SIG-M5 (cell line): Measurements from ENCODE around the gene ZAP70.

Experiments used
- DNase-seq: peaks from one replicate; lab custom pipeline; 2025; lab: John Stamatoyannopoulos, UW

ZAP70 gene

GRCh38 chr2:97734061-97735051 is 21.0 kb downstream of the ZAP70 start:
- DNase-seq, result no peak

GRCh38 chr2:97735161-97735561 is 21.8 kb downstream of the ZAP70 start:
- DNase-seq, result no peak

GRCh38 chr2:97736185-97736584 is 22.8 kb downstream of the ZAP70 start:
- no peak for DNase-seq

DNA sequence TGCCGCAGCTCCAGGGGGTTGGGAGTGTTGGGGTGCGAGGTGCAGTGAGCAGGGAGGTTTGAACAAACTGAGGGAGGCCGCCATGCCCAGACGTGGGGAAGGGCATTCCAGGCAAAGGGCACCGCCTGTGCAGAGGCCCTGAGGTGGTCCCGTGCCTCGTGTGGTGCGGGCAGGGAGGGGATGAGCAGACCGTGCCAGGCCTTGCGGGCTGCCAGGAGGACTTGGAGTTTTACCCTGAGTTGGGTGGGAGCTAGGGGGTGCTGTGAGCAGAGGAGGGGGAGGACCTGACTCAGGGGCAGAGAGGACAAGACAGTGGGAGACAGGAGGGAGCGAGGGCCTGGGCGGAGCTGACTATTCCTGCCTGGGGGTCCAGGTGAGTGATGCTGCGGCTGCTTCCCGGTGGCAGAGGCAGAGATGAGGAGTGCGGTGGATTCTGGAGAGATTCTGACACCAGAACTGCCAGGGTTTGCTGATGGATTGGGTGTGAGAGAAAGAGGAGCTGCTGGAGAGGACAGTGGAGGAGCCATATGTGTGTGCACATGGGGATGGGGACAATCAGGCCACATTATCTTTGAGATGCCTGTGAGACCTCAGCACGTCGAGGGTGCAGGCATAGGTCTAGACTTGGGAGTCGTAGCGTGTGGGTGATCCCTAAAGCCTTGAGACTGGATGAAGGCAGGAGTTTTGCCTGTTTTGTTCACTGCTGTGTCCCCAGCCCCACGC is 23.4 kb downstream of the ZAP70 start:
- no peak for DNase-seq

DNA sequence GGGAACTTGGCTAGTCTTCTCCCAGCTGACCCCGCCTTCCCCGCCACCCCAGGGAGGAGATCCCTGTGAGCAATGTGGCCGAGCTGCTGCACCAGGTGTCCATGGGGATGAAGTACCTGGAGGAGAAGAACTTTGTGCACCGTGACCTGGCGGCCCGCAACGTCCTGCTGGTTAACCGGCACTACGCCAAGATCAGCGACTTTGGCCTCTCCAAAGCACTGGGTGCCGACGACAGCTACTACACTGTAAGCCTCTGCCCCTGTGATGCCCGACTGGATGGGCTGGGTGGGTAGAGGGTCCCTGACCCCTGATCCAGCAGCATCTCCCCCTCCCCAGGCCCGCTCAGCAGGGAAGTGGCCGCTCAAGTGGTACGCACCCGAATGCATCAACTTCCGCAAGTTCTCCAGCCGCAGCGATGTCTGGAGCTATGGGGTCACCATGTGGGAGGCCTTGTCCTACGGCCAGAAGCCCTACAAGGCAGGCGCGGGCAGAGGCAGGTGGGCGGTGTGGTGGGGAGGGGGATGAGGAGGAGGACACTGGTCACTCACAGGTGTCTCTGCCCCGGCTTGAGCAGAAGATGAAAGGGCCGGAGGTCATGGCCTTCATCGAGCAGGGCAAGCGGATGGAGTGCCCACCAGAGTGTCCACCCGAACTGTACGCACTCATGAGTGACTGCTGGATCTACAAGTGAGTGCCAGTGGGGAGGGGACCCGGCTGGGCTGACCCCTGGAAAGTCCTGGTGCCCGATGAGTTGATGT is 24.2 kb downstream of the ZAP70 start:
- no peak for DNase-seq

GRCh38 chr2:97738179-97739019 is 25.0 kb downstream of the ZAP70 start:
- no peak for DNase-seq

DNA sequence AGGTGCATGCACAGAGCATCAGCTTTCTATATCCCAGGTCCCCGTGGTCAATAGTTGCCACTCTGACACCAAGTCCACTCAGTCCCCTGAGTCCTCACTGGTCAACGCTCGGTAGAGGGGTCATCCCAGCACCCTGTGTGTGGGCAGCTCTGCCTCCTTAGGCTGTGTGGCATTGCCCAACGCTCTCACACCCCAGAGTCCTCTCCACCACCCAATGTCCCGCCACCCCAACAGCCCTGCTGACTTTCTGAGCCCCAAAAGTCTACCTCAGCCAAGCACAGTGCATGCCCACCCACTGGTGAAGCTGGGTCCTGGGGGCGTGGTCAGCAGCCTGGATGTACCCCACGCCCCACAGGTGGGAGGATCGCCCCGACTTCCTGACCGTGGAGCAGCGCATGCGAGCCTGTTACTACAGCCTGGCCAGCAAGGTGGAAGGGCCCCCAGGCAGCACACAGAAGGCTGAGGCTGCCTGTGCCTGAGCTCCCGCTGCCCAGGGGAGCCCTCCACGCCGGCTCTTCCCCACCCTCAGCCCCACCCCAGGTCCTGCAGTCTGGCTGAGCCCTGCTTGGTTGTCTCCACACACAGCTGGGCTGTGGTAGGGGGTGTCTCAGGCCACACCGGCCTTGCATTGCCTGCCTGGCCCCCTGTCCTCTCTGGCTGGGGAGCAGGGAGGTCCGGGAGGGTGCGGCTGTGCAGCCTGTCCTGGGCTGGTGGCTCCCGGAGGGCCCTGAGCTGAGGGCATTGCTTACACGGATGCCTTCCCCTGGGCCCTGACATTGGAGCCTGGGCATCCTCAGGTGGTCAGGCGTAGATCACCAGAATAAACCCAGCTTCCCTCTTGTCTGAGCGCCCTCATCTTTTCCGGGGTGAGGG is 25.9 kb downstream of the ZAP70 start:
- no peak for DNase-seq

DNA sequence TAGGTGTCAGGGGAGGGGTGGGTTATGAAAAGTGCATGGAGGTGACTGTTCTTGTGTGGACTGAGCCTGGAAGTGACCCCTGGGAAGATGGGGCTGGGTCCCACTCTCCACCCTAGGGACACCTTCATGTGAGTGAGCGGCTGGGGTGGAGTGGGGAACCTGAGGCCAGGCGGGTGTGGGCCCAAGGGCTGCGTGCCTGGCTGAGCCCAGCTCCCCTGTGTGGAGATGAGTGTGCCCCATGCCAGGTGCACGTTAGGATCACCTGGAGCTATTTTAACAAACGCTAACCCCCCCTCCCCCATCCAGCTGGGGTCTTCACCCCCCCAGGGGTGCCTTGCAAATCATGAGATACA is 26.5 kb downstream of the ZAP70 start:
- no peak for DNase-seq

DNA sequence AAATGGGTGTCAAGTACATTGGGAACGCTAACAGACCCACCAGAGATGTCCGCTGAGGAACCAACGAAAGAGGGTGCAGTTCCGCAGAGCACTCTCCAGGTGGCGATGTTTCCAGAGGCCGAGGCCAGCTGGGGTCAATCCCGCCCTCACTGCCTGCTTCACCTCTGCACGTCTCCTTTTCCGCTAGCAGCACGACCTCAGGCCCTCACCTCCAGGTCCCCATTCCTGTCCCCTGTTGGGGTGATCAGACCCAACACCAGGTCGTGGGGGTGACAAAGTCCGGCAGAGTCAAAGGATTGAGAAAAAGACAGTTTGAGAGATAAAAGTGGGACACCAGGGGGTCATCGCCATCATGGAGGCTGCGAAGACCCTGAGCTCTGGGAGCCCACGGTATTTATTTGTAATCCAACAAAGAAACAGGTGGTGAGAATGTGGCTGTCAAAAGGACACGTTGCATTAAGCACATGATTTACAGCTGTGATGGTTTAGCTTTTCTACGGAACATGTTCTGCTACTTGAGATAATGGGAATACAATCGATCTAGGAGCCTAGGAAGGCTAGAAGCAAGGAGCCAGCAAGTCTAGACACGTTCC is 27.3 kb downstream of the ZAP70 start:
- DNase-seq, result no peak

- DNase-seq, result no peak
These were observed 27.9 kb downstream of the ZAP70 start for GRCh38 chr2:97741251-97741650.

- DNase-seq, result no peak
These were observed 28.3 kb downstream of the ZAP70 start for GRCh38 chr2:97741686-97742085.

GRCh38 chr2:97742381-97742847 is 29.0 kb downstream of the ZAP70 start:
- no peak for DNase-seq

GRCh38 chr2:97743913-97744312 is 30.5 kb downstream of the ZAP70 start:
- DNase-seq, result no peak

DNA sequence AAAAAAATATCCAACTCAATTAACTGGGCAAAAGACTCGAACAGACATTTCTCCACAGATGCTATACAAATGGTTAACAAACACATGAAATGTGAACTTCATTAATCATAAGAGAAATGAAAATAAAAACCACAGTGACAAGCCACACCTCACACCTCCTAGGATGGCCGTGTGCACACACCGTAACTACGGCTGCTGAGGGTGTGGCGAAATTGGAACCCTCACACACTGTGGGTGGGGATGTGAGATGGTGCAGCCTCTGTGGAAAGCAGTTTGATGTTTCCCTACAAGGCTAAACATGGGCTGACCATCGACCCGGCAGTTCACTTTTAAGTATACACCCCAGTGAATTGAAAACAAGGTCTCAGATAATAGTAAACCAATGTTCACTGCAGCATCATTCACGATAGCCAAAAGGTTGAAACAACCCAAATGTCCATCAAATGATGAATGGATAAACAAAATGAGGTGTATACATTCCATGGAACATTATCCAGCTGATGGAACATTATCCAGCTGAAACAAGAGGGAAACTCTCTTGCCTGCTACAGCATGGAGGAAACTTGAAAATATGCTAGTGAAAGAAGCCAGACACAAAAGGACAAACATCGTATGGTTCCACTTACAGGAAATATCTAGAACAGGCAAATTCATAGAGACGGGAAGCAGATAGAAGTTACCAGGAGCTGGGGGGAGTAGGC is 32.2 kb downstream of the ZAP70 start:
- DNase-seq, result no peak

- no peak for DNase-seq
These were observed 33.9 kb downstream of the ZAP70 start for GRCh38 chr2:97747285-97747684.

DNA sequence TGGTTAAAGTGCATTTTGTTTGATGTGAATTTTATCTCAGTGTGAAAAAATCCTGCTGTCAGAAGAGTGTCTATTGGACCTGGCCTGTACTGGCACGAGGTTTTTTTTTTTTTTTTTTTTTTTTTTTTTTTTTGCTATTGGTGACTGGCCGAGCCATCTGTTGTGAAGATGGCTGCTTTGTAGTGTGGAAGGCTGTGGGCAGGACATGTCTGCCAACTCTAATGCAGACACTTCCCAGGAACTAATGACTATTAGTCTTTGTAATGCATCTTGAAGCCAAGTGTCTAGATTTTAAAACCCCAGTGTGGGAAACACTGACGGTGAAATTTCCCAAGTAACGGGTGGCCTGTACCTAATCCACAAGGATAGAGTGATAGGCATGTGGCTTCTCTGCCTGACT is 34.3 kb downstream of the ZAP70 start:
- no peak for DNase-seq

GRCh38 chr2:97749581-97749980 is 36.2 kb downstream of the ZAP70 start:
- no peak for DNase-seq

DNA sequence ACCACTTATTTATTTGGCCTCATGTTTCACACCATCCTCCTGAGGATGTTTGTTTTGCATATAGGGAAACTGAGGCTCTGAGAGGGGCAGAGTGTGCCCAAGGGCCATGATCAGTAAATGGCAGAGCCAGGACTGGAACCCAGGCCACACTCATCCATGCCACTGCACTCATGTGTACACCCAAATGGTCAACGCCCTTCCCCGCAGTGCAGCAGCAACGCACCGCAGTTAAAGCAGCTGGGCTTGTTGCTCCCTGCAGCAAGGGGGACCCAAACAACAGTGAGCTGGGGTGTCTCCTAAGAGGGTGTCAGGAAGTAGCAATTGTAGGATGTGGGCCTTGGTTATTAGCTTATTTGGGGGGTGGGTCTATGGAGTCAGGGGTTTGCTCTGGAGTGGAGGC is 36.6 kb downstream of the ZAP70 start:
- no peak for DNase-seq

- DNase-seq, result no peak
These were observed 38.4 kb downstream of the ZAP70 start for GRCh38 chr2:97751752-97752151.
